SJSA1 (cell line): Measurements from ENCODE around the gene RAPSN. TPM values are rescaled to one million over a fixed set of nuclear protein-coding genes. Genes with fewer than 3 reads are reported as not detected.
A peak's percentile ranks its signal among the peaks of the same experiment; 100 is the strongest.
"Not testable (repeated sequence)": the region's sequence is repeated elsewhere in the genome, so short reads cannot be mapped to it uniquely, and the experiment has no call there.

Experiments
- DNase-seq, 2 experiments: peaks; one replicate each; pipeline ENCODE4 v3.0.0-alpha.2; 2015 to 2020; ENCODE audit warnings: low spot score in 2 of 2, low read depth in 1 of 2
- H3K27ac ChIP-seq: fragments of 250-450 bp; sonication (Bioruptor Pico); 2 replicates; pipeline ENCODE4 v1.5.1; 2020; ENCODE audit warnings: mild to moderate bottlenecking, moderate library complexity
- H3K27me3 ChIP-seq: fragments of 250-450 bp; sonication (Bioruptor Pico); replicated peaks from 2 replicates; pipeline ENCODE4 v1.5.1; 2020; ENCODE audit warnings: mild to moderate bottlenecking, moderate library complexity
- H3K36me3 ChIP-seq: fragments of 250-450 bp; sonication (Bioruptor Pico); 2 replicates; pipeline ENCODE4 v1.5.1; 2020; ENCODE audit warnings: mild to moderate bottlenecking
- H3K4me1 ChIP-seq: fragments of 250-450 bp; sonication (Bioruptor Pico); replicated peaks from 2 replicates; pipeline ENCODE4 v1.6.1; 2021; ENCODE audit warnings: mild to moderate bottlenecking
- H3K4me3 ChIP-seq: fragments of 250-450 bp; sonication (Bioruptor Pico); 2 replicates; pipeline ENCODE4 v1.5.1; 2020; ENCODE audit warnings: mild to moderate bottlenecking
- H3K9me3 ChIP-seq: fragments of 250-450 bp; sonication (Bioruptor Pico); replicated peaks from 2 replicates; pipeline ENCODE4 v1.5.1; 2020; ENCODE audit warnings: mild to moderate bottlenecking
- total RNA-seq: library from RNA; depleted of rRNA; stranded (reverse); fragments of >200 nt; shearing (Covaris generic); gene quantifications from 2 replicates; pipeline ENCODE4 v1.2.3, GENCODE V29; 2014

RAPSN gene
- total RNA-seq, 1 experiment from 2014 or later = 0.34 TPM

DNA sequence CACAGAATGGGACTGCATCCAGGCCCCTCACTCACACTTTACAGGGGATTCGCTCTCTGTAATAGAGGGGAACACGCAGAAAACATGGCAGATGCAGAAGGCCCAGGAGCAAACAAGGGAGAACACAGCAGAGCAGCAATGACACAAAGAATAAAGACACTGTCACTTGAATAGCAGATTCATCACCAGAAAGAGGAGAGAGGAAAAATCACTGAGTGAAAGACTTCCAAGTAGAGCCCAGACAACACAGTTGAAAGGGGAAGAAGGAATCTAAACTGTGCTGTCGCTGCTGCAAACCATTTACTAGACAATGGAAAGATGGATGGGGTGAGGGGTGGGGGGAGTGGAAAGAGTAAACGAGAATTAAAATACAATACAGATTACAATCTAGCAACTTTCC is 28.8 kb upstream of the RAPSN start:
- Histone ChIP-seq H3K27ac (no peak overlapping the region), H3K4me3 (no peak overlapping the region), H3K4me1 (no peaks in the 10 kb centered on the region), H3K9me3 (no peaks in the 10 kb centered on the region), H3K27me3 (no peaks in the 10 kb centered on the region), H3K36me3 (peaks cover 98% of the 10 kb centered on the region)
- DNase-seq = no peak

- peaks cover 98% of the 10 kb centered on the region for H3K36me3 ChIP-seq
- no peaks in the 10 kb centered on the region for H3K27me3 ChIP-seq
- no peak overlapping the region for H3K4me3 ChIP-seq
- H3K9me3 ChIP-seq = no peaks in the 10 kb centered on the region
- H3K27ac ChIP-seq = no peak overlapping the region
- H3K4me1 ChIP-seq = no peaks in the 10 kb centered on the region
- no peak for DNase-seq
These were observed 28.4 kb upstream of the RAPSN start for GRCh38 chr11:47477323-47477722.

DNA sequence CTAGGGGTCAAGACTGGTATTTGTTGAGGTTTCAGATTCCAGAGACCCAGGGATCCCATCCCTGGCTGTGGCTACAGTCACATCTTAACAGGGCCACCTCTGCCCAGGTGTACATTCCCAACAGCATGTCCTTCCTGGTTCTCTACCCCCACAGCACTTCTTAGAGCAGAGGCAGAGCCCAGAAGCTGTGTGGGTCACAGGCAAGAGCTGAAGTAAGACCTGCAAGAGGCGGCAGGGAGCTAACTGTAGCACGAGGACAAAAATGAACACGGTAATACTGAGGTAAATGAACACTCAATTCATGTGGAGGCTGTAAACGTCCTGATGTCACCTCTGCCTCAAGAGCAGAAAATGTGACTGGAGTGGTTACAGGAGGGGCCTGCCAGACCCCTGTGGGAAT is 21.7 kb upstream of the RAPSN start:
- no peak overlapping the region for H3K4me3 ChIP-seq
- no peaks in the 10 kb centered on the region for H3K9me3 ChIP-seq
- H3K36me3 ChIP-seq = peaks cover 90% of the 10 kb centered on the region
- H3K4me1 ChIP-seq = no peaks in the 10 kb centered on the region
- no peak overlapping the region for H3K27ac ChIP-seq
- no peak for DNase-seq
- no peaks in the 10 kb centered on the region for H3K27me3 ChIP-seq

DNA sequence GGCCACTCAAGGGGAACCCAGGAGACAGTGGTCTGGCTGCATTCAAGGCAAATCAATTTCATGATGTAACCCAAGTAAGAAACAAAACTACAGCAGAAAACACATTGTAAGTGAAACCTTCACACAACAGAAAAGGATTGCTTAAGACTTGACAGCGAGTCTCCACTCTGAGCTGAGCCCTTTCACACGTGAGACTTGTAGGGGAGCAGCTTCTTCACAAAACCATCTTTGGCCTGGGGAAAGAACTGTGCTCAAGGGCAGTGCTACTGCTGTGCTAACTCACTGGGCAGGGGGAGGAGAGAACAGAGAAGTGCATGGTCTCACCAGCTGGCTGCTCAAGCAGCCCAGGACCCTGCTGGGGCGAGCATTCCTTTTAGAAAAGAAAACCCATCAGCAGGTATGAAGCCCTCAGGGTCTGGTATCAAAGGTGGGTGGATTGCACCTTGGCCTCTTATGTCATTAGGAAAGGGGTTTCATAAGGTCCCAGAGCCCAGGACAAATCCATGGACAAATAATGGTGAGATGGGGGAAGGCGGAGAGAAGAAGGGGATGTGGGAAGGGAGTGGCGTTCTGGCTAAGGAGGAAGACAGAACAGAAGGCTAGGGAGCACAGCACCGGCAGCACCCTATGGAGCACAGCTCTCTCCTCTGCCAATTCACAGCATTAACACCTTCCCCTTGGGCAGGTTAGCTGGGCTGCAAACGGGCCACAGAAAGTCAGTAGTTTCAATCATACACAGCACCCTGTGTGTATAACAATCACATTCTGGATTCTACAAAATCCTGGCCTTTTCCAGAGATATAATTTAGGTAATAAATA is 20.6 kb upstream of the RAPSN start:
- DNase-seq = no peak
- no peaks in the 10 kb centered on the region for H3K27me3 ChIP-seq
- peaks cover 88% of the 10 kb centered on the region for H3K36me3 ChIP-seq
- H3K4me1 ChIP-seq = no peaks in the 10 kb centered on the region
- no peaks in the 10 kb centered on the region for H3K9me3 ChIP-seq
- H3K27ac ChIP-seq = no peak overlapping the region
- H3K4me3 ChIP-seq = no peak overlapping the region

DNA sequence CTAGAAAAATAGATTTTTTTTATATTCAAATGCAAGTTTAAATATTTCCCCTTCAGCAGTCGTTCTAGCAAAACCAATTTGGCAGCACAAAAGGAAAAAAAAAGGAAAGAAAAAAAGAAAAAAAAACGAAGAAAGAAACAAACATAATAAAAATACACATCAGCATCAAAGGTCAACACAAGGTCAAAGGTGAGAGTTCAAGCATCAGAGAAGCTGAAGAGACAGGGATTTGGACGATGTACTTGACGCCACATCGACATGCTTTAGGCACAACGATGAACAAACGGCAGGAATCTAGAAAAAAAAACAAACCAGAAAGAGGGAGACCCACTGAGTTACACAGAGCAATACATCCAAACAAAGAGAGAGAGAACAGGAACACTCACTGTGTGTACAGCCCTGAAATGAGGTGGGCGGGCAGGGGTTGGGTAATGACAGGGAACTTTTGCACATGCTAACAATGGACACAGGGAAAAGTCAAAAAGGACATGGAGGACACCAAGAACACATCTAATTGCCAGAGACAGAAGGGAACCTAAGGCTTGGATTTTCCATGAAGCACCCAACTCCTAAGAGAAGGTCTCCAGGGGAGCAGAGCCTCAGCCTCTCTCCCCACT is 19.8 kb upstream of the RAPSN start:
- H3K27me3 ChIP-seq = no peaks in the 10 kb centered on the region
- no peak overlapping the region for H3K4me3 ChIP-seq
- H3K27ac ChIP-seq = no peak overlapping the region
- DNase-seq = no peak
- H3K36me3 ChIP-seq = peaks cover 88% of the 10 kb centered on the region
- H3K4me1 ChIP-seq = no peaks in the 10 kb centered on the region
- H3K9me3 ChIP-seq = no peaks in the 10 kb centered on the region

DNA sequence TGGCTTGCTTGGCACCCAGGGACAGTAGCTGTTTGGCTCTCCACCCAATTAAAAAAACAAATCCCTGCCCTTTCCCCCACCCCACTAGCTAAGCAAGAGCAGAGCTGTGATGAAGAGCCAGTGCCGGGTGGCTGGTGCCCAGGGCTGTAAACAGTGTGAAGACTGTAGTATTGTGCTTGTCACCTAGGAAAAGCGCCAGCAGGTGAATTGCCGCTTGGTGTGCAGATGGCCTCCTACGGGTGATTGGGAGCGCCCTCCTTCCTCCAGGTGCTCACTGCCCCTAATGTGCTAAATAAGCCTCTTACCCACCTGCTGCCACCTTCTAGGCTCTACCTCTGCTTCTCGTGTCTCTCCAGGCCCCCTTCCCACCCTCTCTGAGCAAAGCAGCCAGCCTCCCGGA is 18.4 kb upstream of the RAPSN start:
- Histone ChIP-seq H3K4me3 (no peak overlapping the region), H3K27ac (no peak overlapping the region), H3K36me3 (peaks cover 81% of the 10 kb centered on the region)

DNA sequence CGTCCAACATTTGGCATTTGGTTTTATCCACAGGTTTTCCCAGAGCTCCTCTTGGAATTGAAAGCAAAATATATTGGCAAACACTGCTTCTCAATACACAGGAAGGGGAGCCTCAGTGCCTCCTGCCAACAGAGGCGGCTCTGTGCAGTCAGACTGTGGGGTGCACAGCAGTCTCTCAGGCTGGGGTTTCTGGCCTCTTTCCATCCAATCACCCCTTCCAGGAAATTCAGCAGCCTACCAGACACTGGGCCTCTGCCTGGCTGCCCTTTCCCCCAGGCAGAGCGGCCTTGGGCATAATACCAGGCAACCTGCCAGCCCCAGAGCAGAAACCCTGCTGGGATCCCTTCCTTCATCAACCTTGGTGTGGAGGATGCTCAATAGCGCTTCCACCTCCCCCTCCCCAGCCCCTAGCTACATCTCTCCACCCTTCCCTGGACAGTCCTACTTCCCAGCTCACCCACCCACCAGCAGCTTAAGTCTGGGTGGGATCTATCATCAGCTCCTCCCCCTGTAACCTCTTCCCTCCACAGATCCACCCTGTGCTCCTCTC is 17.8 kb upstream of the RAPSN start:
- no peak for DNase-seq
- Histone ChIP-seq H3K4me1 (no peaks in the 10 kb centered on the region), H3K9me3 (no peaks in the 10 kb centered on the region), H3K4me3 (no peak overlapping the region), H3K27ac (no peak overlapping the region), H3K27me3 (no peaks in the 10 kb centered on the region), H3K36me3 (peaks cover 80% of the 10 kb centered on the region)

More for the DNA sequence above, 18.4 kb upstream of the RAPSN start:
- H3K4me1 ChIP-seq = no peaks in the 10 kb centered on the region
- H3K9me3 ChIP-seq = no peaks in the 10 kb centered on the region
- no peaks in the 10 kb centered on the region for H3K27me3 ChIP-seq
- no peak for DNase-seq

DNA sequence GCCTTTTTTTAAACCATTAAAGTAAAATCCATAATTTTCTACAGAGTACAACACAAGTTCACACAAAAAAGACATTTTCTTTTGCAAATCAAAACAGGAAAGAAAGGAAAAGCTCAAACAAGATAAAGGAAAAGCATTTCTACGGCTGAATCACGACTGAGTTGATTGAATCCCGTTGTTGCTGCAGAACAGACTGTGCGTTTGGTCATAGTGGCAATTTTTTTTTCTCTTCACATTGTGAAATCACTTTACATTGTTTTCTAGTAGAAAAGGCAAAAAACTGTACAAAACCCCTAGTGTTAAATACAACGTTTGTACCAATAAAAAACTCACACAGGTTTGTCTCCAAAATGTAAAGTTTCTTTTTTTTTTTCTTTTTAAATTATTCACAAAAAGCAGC is 17.3 kb upstream of the RAPSN start:
- no peaks in the 10 kb centered on the region for H3K27me3 ChIP-seq
- H3K4me1 ChIP-seq = no peaks in the 10 kb centered on the region
- no peak for DNase-seq
- no peak overlapping the region for H3K4me3 ChIP-seq
- H3K27ac ChIP-seq = no peak overlapping the region
- H3K9me3 ChIP-seq = no peaks in the 10 kb centered on the region
- H3K36me3 ChIP-seq = peaks cover 75% of the 10 kb centered on the region

GRCh38 chr11:47464483-47464882 is 15.5 kb upstream of the RAPSN start:
- DNase-seq = no peak
- no peak overlapping the region for H3K27ac ChIP-seq
- H3K9me3 ChIP-seq = no peaks in the 10 kb centered on the region
- H3K4me3 ChIP-seq = no peak overlapping the region
- peaks cover 62% of the 10 kb centered on the region for H3K36me3 ChIP-seq
- no peaks in the 10 kb centered on the region for H3K27me3 ChIP-seq
- no peaks in the 10 kb centered on the region for H3K4me1 ChIP-seq

GRCh38 chr11:47461876-47462275 is 12.9 kb upstream of the RAPSN start:
- H3K4me3 ChIP-seq = no peak overlapping the region
- DNase-seq = no peak
- H3K27ac ChIP-seq = no peak overlapping the region
- no peaks in the 10 kb centered on the region for H3K27me3 ChIP-seq
- no peaks in the 10 kb centered on the region for H3K4me1 ChIP-seq
- no peaks in the 10 kb centered on the region for H3K9me3 ChIP-seq
- peaks cover 40% of the 10 kb centered on the region for H3K36me3 ChIP-seq

GRCh38 chr11:47460571-47461235 is 11.8 kb upstream of the RAPSN start:
- DNase-seq = no peak
- H3K36me3 ChIP-seq = peaks cover 34% of the 10 kb centered on the region
- no peaks in the 10 kb centered on the region for H3K27me3 ChIP-seq
- H3K27ac ChIP-seq = no peak overlapping the region
- H3K9me3 ChIP-seq = no peaks in the 10 kb centered on the region
- H3K4me3 ChIP-seq = no peak overlapping the region
- H3K4me1 ChIP-seq = no peaks in the 10 kb centered on the region

DNA sequence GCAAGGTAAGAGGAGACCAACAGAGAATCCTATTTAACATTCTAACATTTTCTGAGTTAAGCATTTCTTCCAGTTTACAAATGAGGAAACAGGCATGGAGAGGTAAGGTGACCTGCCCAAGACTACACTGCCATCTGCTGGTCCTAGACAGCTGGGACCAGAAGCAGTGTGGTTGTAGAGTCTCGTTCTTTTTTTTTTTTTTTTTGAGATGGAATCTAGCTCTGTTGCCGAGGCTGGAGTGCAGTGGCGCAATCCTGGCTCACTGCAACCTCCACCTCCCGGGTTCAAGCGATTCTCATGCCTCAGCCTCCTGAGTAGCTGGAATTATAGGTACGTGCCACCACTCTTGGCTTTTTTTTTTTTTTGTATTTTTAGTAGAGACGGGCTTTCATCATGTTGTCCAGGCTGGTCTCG is 5.3 kb upstream of the RAPSN start:
- DNase-seq = peak; percentile 34 to 68
- not testable (repeated sequence) for H3K36me3 ChIP-seq, H3K4me3 ChIP-seq, H3K27me3 ChIP-seq, H3K9me3 ChIP-seq, H3K4me1 ChIP-seq, H3K27ac ChIP-seq

- no peaks in the 10 kb centered on the region for H3K36me3 ChIP-seq
- DNase-seq = no peak
- H3K4me1 ChIP-seq = no peaks in the 10 kb centered on the region
- no peak overlapping the region for H3K27ac ChIP-seq
- no peak overlapping the region for H3K4me3 ChIP-seq
- H3K27me3 ChIP-seq = no peaks in the 10 kb centered on the region
- H3K9me3 ChIP-seq = no peaks in the 10 kb centered on the region
These were observed 4.4 kb upstream of the RAPSN start for GRCh38 chr11:47453365-47453764.

GRCh38 chr11:47451990-47452389 is 3.1 kb upstream of the RAPSN start:
- Histone ChIP-seq H3K4me3 (no peak overlapping the region), H3K9me3 (no peaks in the 10 kb centered on the region), H3K4me1 (no peaks in the 10 kb centered on the region), H3K27me3 (no peaks in the 10 kb centered on the region), H3K27ac (no peak overlapping the region), H3K36me3 (no peaks in the 10 kb centered on the region)
- DNase-seq = no peak
